Colonic mucosa (tissue), 4 donors: ENCODE measurements around the gene VIPR2. TPM values are rescaled to one million over a fixed set of nuclear protein-coding genes. Genes with fewer than 3 reads are reported as not detected.

Experiments used
- DNase-seq: peaks from one replicate; pipeline ENCODE4 v3.0.0-alpha.2; 2020
- H3K27ac ChIP-seq: fragments of 200-600 bp; one replicate; pipeline ENCODE4 v1.8.0; 2021
- H3K27me3 ChIP-seq: fragments of 200-600 bp; one replicate; pipeline ENCODE4 v1.8.0; 2021
- H3K36me3 ChIP-seq: fragments of 200-600 bp; one replicate; pipeline ENCODE4 v1.8.0; 2021
- H3K4me1 ChIP-seq: fragments of 200-600 bp; one replicate; pipeline ENCODE4 v1.8.0; 2021; ENCODE audit warnings: mild to moderate bottlenecking
- H3K4me3 ChIP-seq: fragments of 200-600 bp; one replicate; pipeline ENCODE4 v1.8.0; 2021
- H3K9ac ChIP-seq, 2 donors: one replicate each; pipeline ENCODE4 v1.7.0; 2013; ENCODE audit warnings: control low read depth in 2 of 2, low read depth in 2 of 2, low read length in 2 of 2
- H3K9me3 ChIP-seq: fragments of 200-600 bp; one replicate; pipeline ENCODE4 v1.8.0; 2021
- CTCF ChIP-seq: fragments of 200-600 bp; IDR thresholded peaks from one replicate; pipeline ENCODE4 v1.8.0; 2022; ENCODE audit warnings: antibody characterized with exemption, mild to moderate bottlenecking
- intact Hi-C: fragments of 100-400 bp; cut with DNase I; formaldehyde crosslinking; loops from one replicate; pipeline ENCODE4 v1.14.1; 2022
- total RNA-seq, 2 donors: library from RNA; stranded (reverse); fragmentation: NEBNext Ultra II Directional in 1 of 2; extraction: Animal tissue kit (Norgen Biotek cat#: 25700) in 1 of 2; gene quantifications; one replicate each; pipeline ENCODE4 v1.2.1, GENCODE V29; 2021
- donor health status: healthy.
- donor health status: DM: no; HTN: no; CAD: no.
- donor health status: DM: no; HTN: no; CAD: no.

The VIPR2 gene
- total RNA-seq, 2 donors from 2014 or later = 0.37 to 1.3 TPM

DNA sequence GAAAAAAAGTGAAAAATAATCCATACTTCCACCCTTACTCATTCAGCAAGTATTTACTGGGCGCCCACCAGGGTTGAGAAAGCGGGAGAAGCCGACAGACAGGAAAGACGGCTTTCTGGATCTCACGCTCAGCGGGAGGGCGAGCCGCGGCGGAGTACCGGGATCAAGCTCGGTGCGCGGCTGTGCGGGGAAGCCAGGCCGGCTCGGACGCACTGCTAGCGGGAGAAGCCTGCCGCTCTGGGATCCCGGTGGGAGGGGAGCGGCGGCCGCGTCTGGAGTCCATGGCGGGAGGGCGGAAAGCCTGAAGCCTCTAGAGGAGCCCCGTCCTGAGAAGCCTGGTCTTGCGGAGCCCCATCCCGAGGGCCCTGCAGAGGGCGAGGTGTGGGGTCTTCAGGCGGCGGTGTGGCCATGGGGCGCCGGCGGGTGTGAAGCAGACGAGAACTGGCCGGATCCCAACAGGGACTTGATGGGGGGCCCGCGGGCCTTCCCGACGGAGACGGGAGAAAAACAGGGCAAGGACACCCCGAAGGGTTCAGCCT, 82.9 kb downstream of the VIPR2 start:
- Histone ChIP-seq H3K4me3 (no peak overlapping the region), H3K9ac (no peak overlapping the region), H3K9me3 (no peaks in the 10 kb centered on the region), H3K36me3 (no peaks in the 10 kb centered on the region), H3K27ac (no peak overlapping the region), H3K27me3 (no peaks in the 10 kb centered on the region), H3K4me1 (no peaks in the 10 kb centered on the region)
- intact Hi-C loops = no loop called here
- DNase-seq = no peak
- no peak for TF ChIP-seq CTCF

DNA sequence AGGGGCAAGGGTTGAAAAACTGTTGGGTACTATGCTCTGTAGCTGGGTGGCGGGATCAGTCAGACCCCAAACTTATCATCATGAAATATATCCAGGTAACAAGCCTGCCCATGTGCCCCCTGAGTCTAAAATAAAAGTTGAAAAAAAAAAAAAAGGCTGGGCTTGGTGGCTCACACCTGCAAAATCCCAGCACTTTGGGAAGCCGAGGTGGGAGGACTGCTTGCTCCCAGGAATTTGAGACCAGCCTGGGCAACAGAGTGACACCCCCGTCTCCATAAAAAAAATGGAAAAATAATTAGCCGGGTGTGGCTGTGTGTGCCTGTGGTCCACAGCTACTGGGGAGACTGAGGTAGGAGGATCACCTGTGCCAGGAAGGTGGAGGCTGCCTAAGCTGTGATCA, 83.5 kb downstream of the VIPR2 start:
- no peaks in the 10 kb centered on the region for H3K4me1 ChIP-seq
- H3K36me3 ChIP-seq = no peaks in the 10 kb centered on the region
- no peak for TF ChIP-seq CTCF
- intact Hi-C loops = no loop called here
- no peaks in the 10 kb centered on the region for H3K27me3 ChIP-seq
- no peak overlapping the region for H3K27ac ChIP-seq
- no peak overlapping the region for H3K9ac ChIP-seq
- no peaks in the 10 kb centered on the region for H3K9me3 ChIP-seq
- H3K4me3 ChIP-seq = no peak overlapping the region
- DNase-seq = no peak

GRCh38 chr7:159060440-159060839, 84.2 kb downstream of the VIPR2 start:
- Histone ChIP-seq H3K27me3 (no peaks in the 10 kb centered on the region), H3K9me3 (no peaks in the 10 kb centered on the region), H3K4me3 (no peak overlapping the region), H3K27ac (no peak overlapping the region), H3K36me3 (no peaks in the 10 kb centered on the region), H3K9ac (no peak overlapping the region), H3K4me1 (no peaks in the 10 kb centered on the region)
- no peak for TF ChIP-seq CTCF
- no peak for DNase-seq
- intact Hi-C loops = no loop called here

DNA sequence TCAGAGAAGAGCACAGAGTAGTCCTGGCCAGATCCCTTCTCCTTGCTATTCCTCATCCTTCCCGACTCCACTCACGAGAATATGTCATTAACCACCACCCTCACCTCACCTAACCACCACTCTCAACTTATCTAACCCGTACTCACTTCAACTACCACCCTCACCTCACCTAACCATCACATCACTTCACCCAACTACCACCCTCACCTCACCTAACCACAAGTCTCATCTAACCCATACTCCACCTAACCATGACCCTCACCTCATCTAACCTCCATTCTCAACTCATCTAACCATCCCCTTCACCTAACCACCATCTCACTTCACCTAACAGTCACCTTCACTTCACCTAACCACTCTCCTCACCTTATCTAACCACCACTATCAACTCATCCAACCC, 85.0 kb downstream of the VIPR2 start:
- H3K4me3 ChIP-seq = no peak overlapping the region
- H3K27ac ChIP-seq = no peak overlapping the region
- no peaks in the 10 kb centered on the region for H3K4me1 ChIP-seq
- no peaks in the 10 kb centered on the region for H3K9me3 ChIP-seq
- no peak overlapping the region for H3K9ac ChIP-seq
- H3K27me3 ChIP-seq = no peaks in the 10 kb centered on the region
- DNase-seq = no peak
- intact Hi-C loops = no loop called here
- TF ChIP-seq CTCF = no peak
- H3K36me3 ChIP-seq = no peaks in the 10 kb centered on the region

DNA sequence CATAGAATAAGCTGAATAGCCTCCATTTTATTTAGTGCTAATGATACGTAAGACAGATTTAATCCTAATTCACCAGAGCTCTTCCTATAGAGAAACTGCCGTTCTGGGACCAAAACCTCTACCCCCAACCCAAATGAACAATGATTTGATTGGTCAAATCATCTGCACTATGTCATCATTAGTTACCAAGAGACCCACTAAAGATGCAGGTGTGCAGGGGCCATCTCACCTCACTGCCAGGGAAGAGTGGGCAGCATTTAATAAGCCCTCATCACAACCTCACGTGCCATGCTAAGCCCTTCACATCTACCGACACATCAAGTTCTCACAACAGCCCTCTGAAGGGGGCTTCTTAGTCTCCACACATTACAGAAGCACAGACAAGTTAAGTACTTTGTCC, 87.0 kb downstream of the VIPR2 start:
- Histone ChIP-seq H3K27ac (no peak overlapping the region), H3K9ac (no peak overlapping the region), H3K4me3 (no peak overlapping the region), H3K27me3 (no peaks in the 10 kb centered on the region), H3K9me3 (no peaks in the 10 kb centered on the region), H3K36me3 (no peaks in the 10 kb centered on the region), H3K4me1 (no peaks in the 10 kb centered on the region)
- no peak for TF ChIP-seq CTCF
- no peak for DNase-seq
- intact Hi-C loops = no loop called here
